Activated CD4-positive, CD25-positive, alpha-beta regulatory T cell (primary cell): ENCODE results near the gene DENND1B.

ENCODE experiments used
- DNase-seq, 4 experiments: peaks; one replicate each; lab custom pipeline; 2025; lab: John Stamatoyannopoulos, UW

Gene DENND1B

GRCh38 chr1:197775282-197776262 lies at the start of gene DENND1B:
TSS of gene DENND1B (minus strand) at chr1:197775480. CDS start at chr1:197775155, 325 bp downstream.
- DNase-seq = peak; percentile 30 to 70 (median 63)

- DNase-seq = no peak
Observed at GRCh38 chr1:197814306-197814705, 39.0 kb upstream of the DENND1B start.

- DNase-seq = no peak
Observed at GRCh38 chr1:197813741-197814140, 38.5 kb upstream of the DENND1B start.

GRCh38 chr1:197811769-197812168 lies 36.5 kb upstream of the DENND1B start:
- no peak for DNase-seq

- no peak for DNase-seq
Observed at GRCh38 chr1:197810812-197811211, 35.5 kb upstream of the DENND1B start.

- DNase-seq = no peak
Observed at GRCh38 chr1:197808880-197809279, 33.6 kb upstream of the DENND1B start.

GRCh38 chr1:197807739-197808453 lies 32.6 kb upstream of the DENND1B start:
- DNase-seq = no peak

GRCh38 chr1:197807216-197807615 lies 31.9 kb upstream of the DENND1B start:
- DNase-seq = no peak

- DNase-seq = no peak
Observed at GRCh38 chr1:197806718-197807117, 31.4 kb upstream of the DENND1B start.

GRCh38 chr1:197801684-197802083 lies 26.4 kb upstream of the DENND1B start:
- DNase-seq = no peak

- no peak for DNase-seq
Observed at GRCh38 chr1:197801111-197801482, 25.8 kb upstream of the DENND1B start.

GRCh38 chr1:197800379-197801110 lies 25.3 kb upstream of the DENND1B start:
- no peak for DNase-seq

- DNase-seq = no peak
Observed at GRCh38 chr1:197799271-197799670, 24.0 kb upstream of the DENND1B start.

GRCh38 chr1:197798492-197798891 lies 23.2 kb upstream of the DENND1B start:
- no peak for DNase-seq

- no peak for DNase-seq
Observed at GRCh38 chr1:197797010-197797409, 21.7 kb upstream of the DENND1B start.

- no peak for DNase-seq
Observed at GRCh38 chr1:197788741-197789739, 13.8 kb upstream of the DENND1B start.

GRCh38 chr1:197787623-197788536 lies 12.6 kb upstream of the DENND1B start:
- no peak for DNase-seq

GRCh38 chr1:197787056-197787455 lies 11.8 kb upstream of the DENND1B start:
- no peak for DNase-seq

- DNase-seq = no peak
Observed at GRCh38 chr1:197786280-197786679, 11.0 kb upstream of the DENND1B start.

GRCh38 chr1:197783510-197783948 lies 8.2 kb upstream of the DENND1B start:
- DNase-seq = no peak
